ENCODE measurements around the gene CALU. TPM values are rescaled to one million over a fixed set of nuclear protein-coding genes. Genes with fewer than 3 reads are reported as not detected.
A peak's percentile ranks its signal among the peaks of the same experiment; 100 is the strongest.

Gene CALU
- total RNA-seq, 1 experiment from 2014 or later: 168 TPM

GRCh38 chr7:128770233-128770632 is 31.1 kb downstream of the CALU start:
- H3K4me1 Mint-ChIP-seq: no peaks in the 10 kb centered on the region
- no peak for TF ChIP-seq CTCF (conservative IDR thresholded peaks at IDR 0.05)
- H3K4ac ChIP-seq (ENCODE audit: low read depth, low read length): no peak overlapping the region

More at GRCh38 chr7:128770233-128770632, 31.1 kb downstream of the CALU start:
- H3K27ac ChIP-seq (ENCODE audit: insufficient read length, low read depth, low read length): no peak overlapping the region
- no peak overlapping the region for H4K8ac ChIP-seq (replicated peaks; ENCODE audit: insufficient read length, low read depth, low read length)
- no peak for DNase-seq
- no peak overlapping the region for H3K23ac ChIP-seq (ENCODE audit: insufficient read length, low read depth, low read length)
- no peaks in the 10 kb centered on the region for H4K20me1 ChIP-seq (ENCODE audit: control insufficient read depth, insufficient read depth, insufficient read length)
- WGBS (ENCODE audit: extremely low coverage, insufficient read length, low lambda C conversion rate): no CpG with 5 or more reads among the region's 2 CpGs
- H3K4me1 ChIP-seq (ENCODE audit: insufficient read depth, low read length): no peaks in the 10 kb centered on the region
- H3K14ac ChIP-seq (ENCODE audit: insufficient read depth, low read length): no peak overlapping the region
- Mint-ChIP-seq H3K27me3 (ENCODE audit: low read depth) (peaks cover under 1% of the 10 kb centered on the region; the same call in 1 of the 2 replicates), H3K36me3 (ENCODE audit: insufficient read depth in 1 of 3, low read depth in 3 of 3) (peaks cover 50 to 79% (median 70%) of the 10 kb centered on the region in 3 experiments), H3K4me3 (no peak overlapping the region), H3K9me3 (no peaks in the 10 kb centered on the region; a peak in 1 of 5 replicates), H3K27ac (0 out of 7 replicates have a peak overlapping the region, but pooled peaks of 1 of the 3 experiments have one; percentile 10)
- no peaks in the 10 kb centered on the region for H3K27me3 ChIP-seq (ENCODE audit: insufficient read depth, low read length)
- no peak overlapping the region for H2AK5ac ChIP-seq (ENCODE audit: insufficient read length, low read length)
- H3K79me2 ChIP-seq (ENCODE audit: insufficient read depth, low read length): no peaks in the 10 kb centered on the region
- H2BK12ac ChIP-seq (ENCODE audit: insufficient read length, low read depth, low read length): no peak overlapping the region
- no peak overlapping the region for H3T11ph ChIP-seq (ENCODE audit: low read length)
- H4K5ac ChIP-seq (ENCODE audit: insufficient read length, low read depth, low read length): no peak overlapping the region
- no peak overlapping the region for H2BK5ac ChIP-seq (ENCODE audit: insufficient read length, low read length)
- H3K23me2 ChIP-seq (ENCODE audit: insufficient read length, low read depth, low read length, poor library complexity, severe bottlenecking): no peaks in the 10 kb centered on the region
- H2BK120ac ChIP-seq (ENCODE audit: low read depth, low read length, poor library complexity, severe bottlenecking): no peak overlapping the region
- no peak overlapping the region for H3K9ac ChIP-seq (ENCODE audit: extremely low read depth, insufficient read length, low read length)
- no peak overlapping the region for H2BK15ac ChIP-seq (ENCODE audit: low read depth, low read length)
- H2AFZ ChIP-seq (ENCODE audit: low read length): no peak overlapping the region
- no peak overlapping the region for H3K18ac ChIP-seq (ENCODE audit: insufficient read length, low read depth, low read length)
- H3K4me2 ChIP-seq (ENCODE audit: insufficient read depth, insufficient read length, low read length): no peak overlapping the region
- H2BK20ac ChIP-seq (ENCODE audit: low read depth, low read length, poor library complexity, severe bottlenecking): no peak overlapping the region
- H3K79me1 ChIP-seq (ENCODE audit: insufficient read depth, low read depth, low read length, poor library complexity, severe bottlenecking): no peaks in the 10 kb centered on the region
- no peak overlapping the region for H3K56ac ChIP-seq (ENCODE audit: insufficient read length, low read depth, low read length)
- no peak overlapping the region for H4K91ac ChIP-seq (ENCODE audit: insufficient read length, low read depth, low read length)
- H3K9me3 ChIP-seq (ENCODE audit: control insufficient read depth, low read depth, low read length): no peaks in the 10 kb centered on the region

All from H9 (cell line).